GM18498 (cell line): Measurements from ENCODE around the gene TMEM201.

Experiments used
- ATAC-seq: cut with Tn5 transposase; IDR thresholded peaks from one replicate; pipeline ENCODE4 v1.9.1; 2021; ENCODE audit warnings: mild to moderate bottlenecking, moderate library complexity; ENCODE audit not compliant: unreplicated experiment

The TMEM201 gene

GRCh38 chr1:9576903-9577302 is 11.8 kb upstream of the TMEM201 start:
- ATAC-seq: no peak

GRCh38 chr1:9577423-9577822 is 11.3 kb upstream of the TMEM201 start:
- no peak for ATAC-seq

GRCh38 chr1:9580942-9581341 is 7.8 kb upstream of the TMEM201 start:
- ATAC-seq: no peak

GRCh38 chr1:9586147-9586766 is 2.5 kb upstream of the TMEM201 start:
- ATAC-seq: no peak

- ATAC-seq: peak; percentile 23
Observed at GRCh38 chr1:9589144-9589718, 520 bp downstream of the TMEM201 start.

GRCh38 chr1:9589719-9590157 is 1.0 kb downstream of the TMEM201 start:
- ATAC-seq: no peak

GRCh38 chr1:9590201-9590600 is 1.5 kb downstream of the TMEM201 start:
- no peak for ATAC-seq

GRCh38 chr1:9590945-9591668 is 2.4 kb downstream of the TMEM201 start:
- ATAC-seq: no peak

- no peak for ATAC-seq
Observed at GRCh38 chr1:9591669-9592509, 3.2 kb downstream of the TMEM201 start.

- ATAC-seq: no peak
Observed at GRCh38 chr1:9592510-9593075, 3.9 kb downstream of the TMEM201 start.

GRCh38 chr1:9593147-9593491 is 4.4 kb downstream of the TMEM201 start:
- no peak for ATAC-seq

GRCh38 chr1:9593492-9594465 is 5.1 kb downstream of the TMEM201 start:
- ATAC-seq: no peak

- no peak for ATAC-seq
Observed at GRCh38 chr1:9594471-9595155, 5.9 kb downstream of the TMEM201 start.

- ATAC-seq: no peak
Observed at GRCh38 chr1:9595156-9595967, 6.7 kb downstream of the TMEM201 start.

- no peak for ATAC-seq
Observed at GRCh38 chr1:9595968-9596340, 7.2 kb downstream of the TMEM201 start.

- ATAC-seq: no peak
Observed at GRCh38 chr1:9596415-9597123, 7.9 kb downstream of the TMEM201 start.

GRCh38 chr1:9597361-9598315 is 8.9 kb downstream of the TMEM201 start:
- no peak for ATAC-seq
